K562 (cell line): Measurements from ENCODE around the gene LGALS12. TPM values are rescaled to one million over a fixed set of nuclear protein-coding genes. Genes with fewer than 3 reads are reported as not detected.
A peak's percentile ranks its signal among the peaks of the same experiment; 100 is the strongest.
"Not testable (repeated sequence)": the region's sequence is repeated elsewhere in the genome, so short reads cannot be mapped to it uniquely, and the experiment has no call there.

Source experiments
- CEBPG ChIP-seq, 3 experiments: fragments of 200-800 bp in 1 of 3; sonication (Bioruptor generic) in 1 of 3; sonication (generic) in 1 of 3; formaldehyde crosslinking in 1 of 3; IDR thresholded peaks in 2 of 3; conservative IDR thresholded peaks in 1 of 3; 2 replicates each; pipeline versions ENCODE4 v1.6.1 to v1.8.0; 2016 to 2022; ENCODE audit warnings: missing compliant biosample characterization in 2 of 3, missing genetic modification characterization in 2 of 3, mild to moderate bottlenecking in 1 of 3, missing genetic modification reagents in 1 of 3
- GTF2A2 ChIP-seq: IDR thresholded peaks from 2 replicates; pipeline ENCODE4 v1.6.1; 2016; ENCODE audit warnings: mild to moderate bottlenecking, missing genetic modification characterization, missing compliant biosample characterization
- HIVEP1 ChIP-seq: fragments of 250-450 bp; sonication (Bioruptor Pico); IDR thresholded peaks from 2 replicates; pipeline ENCODE4 v1.4.0; 2020; ENCODE audit warnings: mild to moderate bottlenecking
- MAZ ChIP-seq, 2 experiments: fragments of 450-650 bp in 1 of 2; sonication (generic) in 1 of 2; formaldehyde crosslinking; IDR thresholded peaks in 1 of 2; conservative IDR thresholded peaks in 1 of 2; 2 replicates each; pipeline versions ENCODE4 v1.4.0 to v1.5.0; 2020; ENCODE audit warnings: mild to moderate bottlenecking in 1 of 2, missing genetic modification reagents in 1 of 2
- MTF1 ChIP-seq: fragments of 250-450 bp; sonication (Bioruptor Pico); IDR thresholded peaks from 2 replicates; pipeline ENCODE4 v1.9.0; 2021; ENCODE audit warnings: moderate library complexity, mild to moderate bottlenecking, inconsistent platforms, borderline replicate concordance
- NFIC ChIP-seq: fragments of 450-650 bp; IDR thresholded peaks from 2 replicates; pipeline ENCODE4 v1.6.1; 2017; ENCODE audit warnings: mild to moderate bottlenecking, inconsistent platforms
- PHTF2 ChIP-seq: fragments of 250-450 bp; sonication (Bioruptor Pico); IDR thresholded peaks from 2 replicates; pipeline ENCODE4 v1.5.0; 2021; ENCODE audit warnings: mild to moderate bottlenecking
- TCF3 ChIP-seq: sonication (generic); formaldehyde crosslinking; IDR thresholded peaks from 2 replicates; pipeline ENCODE4 v1.4.0; 2020; ENCODE audit warnings: mild to moderate bottlenecking, missing genetic modification reagents
- TCFL5 ChIP-seq: fragments of 250-450 bp; sonication (Bioruptor Pico); conservative IDR thresholded peaks from 2 replicates; pipeline ENCODE4 v1.6.1; 2021; ENCODE audit warnings: mild to moderate bottlenecking, moderate library complexity, matching md5 sums
- ZNF561 ChIP-seq: fragments of 450-650 bp; formaldehyde crosslinking; conservative IDR thresholded peaks from 2 replicates; pipeline ENCODE4 v1.4.0; 2020; ENCODE audit warnings: mild to moderate bottlenecking, moderate library complexity
- polyA plus RNA-seq, 8 experiments: library from polyadenylated mRNA; depleted of rRNA in 4 of 8; stranded (reverse) in 5 of 8; unstranded in 3 of 8; fragments of >200 nt; fragmentation: Nextera tagmentation in 2 of 8; fragmentation: Illumina TruSeq in 1 of 8; extraction: Ambion mirVana in 2 of 8; extraction: Trizol in 1 of 8; gene quantifications; 2 replicates each; pipeline versions ENCODE4 v1.2.1 to v1.2.3, GENCODE V29; 2011 to 2014; ENCODE audit warnings: inconsistent platforms in 1 of 8, missing spikeins in 1 of 8
- total RNA-seq, 7 experiments: library from RNA; depleted of rRNA in 6 of 7; stranded (reverse); fragments of >200 nt in 6 of 7; fragmentation: Illumina TruSeq in 2 of 7; extraction: Trizol in 2 of 7; gene quantifications; 2 replicates each; pipeline versions ENCODE4 v1.2.1 to v1.2.3, GENCODE V29; 2011 to 2021; ENCODE audit warnings: low replicate concordance in 1 of 7
- TF ChIP-seq, protein P1 (sequence below), 2 experiments: fragments of 200-800 bp in 1 of 2; sonication (Bioruptor generic) in 1 of 2; sonication (generic) in 1 of 2; formaldehyde crosslinking in 1 of 2; IDR thresholded peaks in 1 of 2; conservative IDR thresholded peaks in 1 of 2; 2 replicates each; pipeline versions ENCODE4 v1.5.0 to v1.6.1; 2016 to 2020; ENCODE audit warnings: missing compliant biosample characterization in 1 of 2, missing genetic modification characterization in 1 of 2, missing genetic modification reagents in 1 of 2
- TF ChIP-seq, protein P2 (sequence below): fragments of 450-650 bp; formaldehyde crosslinking; IDR thresholded peaks from 2 replicates; pipeline ENCODE4 v1.4.0; 2020; ENCODE audit warnings: mild to moderate bottlenecking, mixed read lengths
- TF ChIP-seq, protein P3 (sequence below): fragments of 200-800 bp; sonication (Bioruptor generic); IDR thresholded peaks from 2 replicates; pipeline ENCODE4 v1.6.1; 2016; ENCODE audit warnings: missing genetic modification characterization, missing compliant biosample characterization
- TF ChIP-seq, protein P4 (sequence below): fragments of 450-650 bp; formaldehyde crosslinking; conservative IDR thresholded peaks from 2 replicates; pipeline ENCODE4 v1.4.0; 2022; ENCODE audit warnings: mild to moderate bottlenecking, missing genetic modification characterization
- TF ChIP-seq, protein P5 (sequence below): fragments of 250-450 bp; sonication (Bioruptor Pico); IDR thresholded peaks from 2 replicates; pipeline ENCODE4 v1.8.0; 2022; ENCODE audit warnings: moderate library complexity, mild to moderate bottlenecking, inconsistent platforms

Gene LGALS12
- total and polyA plus RNA-seq, 9 of the 15 experiments (the other 6 are each of a cell fraction or from before 2014, with no cell fraction given), result 0.66 to 8.0 (median 5.0) TPM

DNA sequence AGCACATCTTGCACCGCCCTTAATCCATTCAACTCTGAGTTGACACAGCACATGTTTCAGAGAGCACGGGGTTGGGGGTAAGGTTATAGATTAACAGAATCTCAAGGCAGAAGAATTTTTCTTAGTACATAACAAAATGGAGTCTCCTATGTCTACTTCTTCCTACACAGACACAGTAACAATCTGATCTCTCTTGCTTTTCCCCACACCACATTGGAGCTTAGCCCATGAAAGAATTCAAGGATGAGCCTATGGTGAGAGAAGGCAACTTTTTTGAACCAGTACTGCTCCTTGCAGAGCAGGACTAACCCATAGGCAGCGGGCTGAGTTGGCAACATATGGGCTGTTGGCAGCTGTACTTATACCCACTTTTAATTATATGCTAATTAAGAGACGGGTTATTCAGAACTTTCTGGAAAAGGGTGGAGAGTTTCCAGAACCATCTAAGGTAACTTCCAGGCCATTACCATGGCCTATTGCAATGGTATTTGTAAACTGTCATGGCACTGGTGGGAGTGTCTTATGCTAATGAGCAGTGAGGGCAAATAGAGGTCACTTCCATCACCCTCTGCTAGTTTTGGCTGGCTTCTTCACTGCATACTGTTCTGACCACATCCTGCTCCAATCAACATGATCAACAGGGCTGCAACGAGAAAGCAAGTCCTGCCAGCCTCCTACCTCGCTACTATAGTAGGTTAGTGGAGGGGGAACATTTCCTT is 25.3 kb downstream of the LGALS12 start (continued):
- TF ChIP-seq, protein P1, sequence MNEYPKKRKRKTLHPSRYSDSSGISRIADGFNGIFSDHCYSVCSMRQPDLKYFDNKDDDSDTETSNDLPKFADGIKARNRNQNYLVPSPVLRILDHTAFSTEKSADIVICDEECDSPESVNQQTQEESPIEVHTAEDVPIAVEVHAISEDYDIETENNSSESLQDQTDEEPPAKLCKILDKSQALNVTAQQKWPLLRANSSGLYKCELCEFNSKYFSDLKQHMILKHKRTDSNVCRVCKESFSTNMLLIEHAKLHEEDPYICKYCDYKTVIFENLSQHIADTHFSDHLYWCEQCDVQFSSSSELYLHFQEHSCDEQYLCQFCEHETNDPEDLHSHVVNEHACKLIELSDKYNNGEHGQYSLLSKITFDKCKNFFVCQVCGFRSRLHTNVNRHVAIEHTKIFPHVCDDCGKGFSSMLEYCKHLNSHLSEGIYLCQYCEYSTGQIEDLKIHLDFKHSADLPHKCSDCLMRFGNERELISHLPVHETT (CRISPR knock-in tag; conservative IDR thresholded peaks at IDR 0.05 in 1 of 2, IDR thresholded peaks at IDR 0.05 in 1 of 2), result peak in 1 of 2 experiments; percentile 85; a peak in 2 of 4 replicates
- TF ChIP-seq MTF1 (CRISPR knock-in tag) (peak; percentile 86; the same call in 1 of the 2 replicates), NFIC (peak; percentile 28; the same call in 1 of the 2 replicates), MAZ (CRISPR knock-in tag; conservative IDR thresholded peaks at IDR 0.05 in 1 of 2, IDR thresholded peaks at IDR 0.05 in 1 of 2) (peak in 1 of 2 experiments; percentile 85; a peak in 2 of 4 replicates), PHTF2 (CRISPR knock-in tag) (peak; percentile 87), HIVEP1 (peak; percentile 98), GTF2A2 (peak; percentile 95), ZNF561 (CRISPR knock-in tag) (peak; percentile 86), CEBPG (CRISPR knock-in tag; IDR thresholded peaks at IDR 0.05) (peak; percentile 51; the same call in 1 of the 2 replicates), TCFL5 (CRISPR knock-in tag) (peak; percentile 93), TCF3 (CRISPR knock-in tag) (peak; percentile 24; the same call in 1 of the 2 replicates)
- TF ChIP-seq, protein P2, sequence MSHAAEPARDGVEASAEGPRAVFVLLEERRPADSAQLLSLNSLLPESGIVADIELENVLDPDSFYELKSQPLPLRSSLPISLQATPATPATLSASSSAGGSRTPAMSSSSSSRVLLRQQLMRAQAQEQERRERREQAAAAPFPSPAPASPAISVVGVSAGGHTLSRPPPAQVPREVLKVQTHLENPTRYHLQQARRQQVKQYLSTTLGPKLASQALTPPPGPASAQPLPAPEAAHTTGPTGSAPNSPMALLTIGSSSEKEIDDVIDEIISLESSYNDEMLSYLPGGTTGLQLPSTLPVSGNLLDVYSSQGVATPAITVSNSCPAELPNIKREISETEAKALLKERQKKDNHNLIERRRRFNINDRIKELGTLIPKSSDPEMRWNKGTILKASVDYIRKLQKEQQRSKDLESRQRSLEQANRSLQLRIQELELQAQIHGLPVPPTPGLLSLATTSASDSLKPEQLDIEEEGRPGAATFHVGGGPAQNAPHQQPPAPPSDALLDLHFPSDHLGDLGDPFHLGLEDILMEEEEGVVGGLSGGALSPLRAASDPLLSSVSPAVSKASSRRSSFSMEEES, result peak; percentile 51
- TF ChIP-seq, protein P3, sequence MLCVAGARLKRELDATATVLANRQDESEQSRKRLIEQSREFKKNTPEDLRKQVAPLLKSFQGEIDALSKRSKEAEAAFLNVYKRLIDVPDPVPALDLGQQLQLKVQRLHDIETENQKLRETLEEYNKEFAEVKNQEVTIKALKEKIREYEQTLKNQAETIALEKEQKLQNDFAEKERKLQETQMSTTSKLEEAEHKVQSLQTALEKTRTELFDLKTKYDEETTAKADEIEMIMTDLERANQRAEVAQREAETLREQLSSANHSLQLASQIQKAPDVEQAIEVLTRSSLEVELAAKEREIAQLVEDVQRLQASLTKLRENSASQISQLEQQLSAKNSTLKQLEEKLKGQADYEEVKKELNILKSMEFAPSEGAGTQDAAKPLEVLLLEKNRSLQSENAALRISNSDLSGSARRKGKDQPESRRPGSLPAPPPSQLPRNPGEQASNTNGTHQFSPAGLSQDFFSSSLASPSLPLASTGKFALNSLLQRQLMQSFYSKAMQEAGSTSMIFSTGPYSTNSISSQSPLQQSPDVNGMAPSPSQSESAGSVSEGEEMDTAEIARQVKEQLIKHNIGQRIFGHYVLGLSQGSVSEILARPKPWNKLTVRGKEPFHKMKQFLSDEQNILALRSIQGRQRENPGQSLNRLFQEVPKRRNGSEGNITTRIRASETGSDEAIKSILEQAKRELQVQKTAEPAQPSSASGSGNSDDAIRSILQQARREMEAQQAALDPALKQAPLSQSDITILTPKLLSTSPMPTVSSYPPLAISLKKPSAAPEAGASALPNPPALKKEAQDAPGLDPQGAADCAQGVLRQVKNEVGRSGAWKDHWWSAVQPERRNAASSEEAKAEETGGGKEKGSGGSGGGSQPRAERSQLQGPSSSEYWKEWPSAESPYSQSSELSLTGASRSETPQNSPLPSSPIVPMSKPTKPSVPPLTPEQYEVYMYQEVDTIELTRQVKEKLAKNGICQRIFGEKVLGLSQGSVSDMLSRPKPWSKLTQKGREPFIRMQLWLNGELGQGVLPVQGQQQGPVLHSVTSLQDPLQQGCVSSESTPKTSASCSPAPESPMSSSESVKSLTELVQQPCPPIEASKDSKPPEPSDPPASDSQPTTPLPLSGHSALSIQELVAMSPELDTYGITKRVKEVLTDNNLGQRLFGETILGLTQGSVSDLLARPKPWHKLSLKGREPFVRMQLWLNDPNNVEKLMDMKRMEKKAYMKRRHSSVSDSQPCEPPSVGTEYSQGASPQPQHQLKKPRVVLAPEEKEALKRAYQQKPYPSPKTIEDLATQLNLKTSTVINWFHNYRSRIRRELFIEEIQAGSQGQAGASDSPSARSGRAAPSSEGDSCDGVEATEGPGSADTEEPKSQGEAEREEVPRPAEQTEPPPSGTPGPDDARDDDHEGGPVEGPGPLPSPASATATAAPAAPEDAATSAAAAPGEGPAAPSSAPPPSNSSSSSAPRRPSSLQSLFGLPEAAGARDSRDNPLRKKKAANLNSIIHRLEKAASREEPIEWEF (CRISPR knock-in tag), result peak; percentile 73; the same call in 1 of the 2 replicates
- TF ChIP-seq, protein P4, sequence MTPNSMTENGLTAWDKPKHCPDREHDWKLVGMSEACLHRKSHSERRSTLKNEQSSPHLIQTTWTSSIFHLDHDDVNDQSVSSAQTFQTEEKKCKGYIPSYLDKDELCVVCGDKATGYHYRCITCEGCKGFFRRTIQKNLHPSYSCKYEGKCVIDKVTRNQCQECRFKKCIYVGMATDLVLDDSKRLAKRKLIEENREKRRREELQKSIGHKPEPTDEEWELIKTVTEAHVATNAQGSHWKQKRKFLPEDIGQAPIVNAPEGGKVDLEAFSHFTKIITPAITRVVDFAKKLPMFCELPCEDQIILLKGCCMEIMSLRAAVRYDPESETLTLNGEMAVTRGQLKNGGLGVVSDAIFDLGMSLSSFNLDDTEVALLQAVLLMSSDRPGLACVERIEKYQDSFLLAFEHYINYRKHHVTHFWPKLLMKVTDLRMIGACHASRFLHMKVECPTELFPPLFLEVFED (CRISPR knock-in tag), result peak; percentile 97
- TF ChIP-seq CEBPG (tag; conservative IDR thresholded peaks at IDR 0.05 in 1 of 2, IDR thresholded peaks at IDR 0.05 in 1 of 2), result not testable (repeated sequence)
- TF ChIP-seq, protein P5, sequence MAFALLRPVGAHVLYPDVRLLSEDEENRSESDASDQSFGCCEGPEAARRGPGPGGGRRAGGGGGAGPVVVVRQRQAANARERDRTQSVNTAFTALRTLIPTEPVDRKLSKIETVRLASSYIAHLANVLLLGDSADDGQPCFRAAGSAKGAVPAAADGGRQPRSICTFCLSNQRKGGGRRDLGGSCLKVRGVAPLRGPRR (CRISPR knock-in tag), result peak; percentile 94
